ENCODE results near the gene AP2M1.
"Not testable (repeated sequence)": the region's sequence is repeated elsewhere in the genome, so short reads cannot be mapped to it uniquely, and the experiment has no call there.

AP2M1 gene

DNA sequence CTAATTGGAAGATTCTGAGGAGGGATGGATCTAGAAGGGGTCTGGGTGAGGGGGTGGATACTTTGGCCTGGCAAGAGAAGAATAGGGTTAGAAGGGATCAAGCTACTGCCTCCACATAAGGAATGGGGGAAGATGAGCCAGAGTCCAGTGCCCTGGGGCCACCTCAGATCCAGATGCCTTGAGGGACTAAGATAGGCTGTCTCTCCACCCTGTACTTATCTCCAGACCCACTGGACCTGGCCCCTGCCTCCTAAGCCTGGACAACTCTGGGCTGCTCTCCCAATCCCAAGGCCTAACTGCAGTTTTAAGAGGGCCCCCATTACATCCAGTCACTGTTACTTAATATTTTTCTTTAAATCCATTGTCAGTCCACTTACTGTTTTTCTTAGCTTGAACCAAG is 17.4 kb upstream of the AP2M1 start:
- no peak for DNase-seq (ENCODE audit: low read depth in 2 of 2)

DNA sequence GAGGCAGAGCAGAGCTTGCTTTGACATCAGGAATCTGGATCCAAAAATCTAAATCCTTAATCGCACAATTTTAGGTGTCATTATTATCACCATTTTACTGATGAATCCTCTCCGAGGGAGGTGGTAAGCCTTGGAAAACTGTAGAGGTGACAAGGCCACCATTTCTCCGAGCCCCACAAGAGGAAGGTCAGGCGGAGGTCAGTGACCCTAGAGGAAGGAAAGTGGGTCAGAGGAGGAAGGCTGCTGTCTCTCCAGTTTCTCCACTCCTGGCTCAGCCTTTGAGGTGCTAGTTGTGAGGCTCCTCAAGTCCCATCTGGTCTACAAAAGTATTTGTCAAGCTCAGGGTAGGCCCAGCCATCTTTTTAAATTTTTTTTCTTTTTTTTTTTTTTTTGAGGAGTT is 16.3 kb upstream of the AP2M1 start:
- no peak for DNase-seq (ENCODE audit: low read depth in 2 of 2)

DNA sequence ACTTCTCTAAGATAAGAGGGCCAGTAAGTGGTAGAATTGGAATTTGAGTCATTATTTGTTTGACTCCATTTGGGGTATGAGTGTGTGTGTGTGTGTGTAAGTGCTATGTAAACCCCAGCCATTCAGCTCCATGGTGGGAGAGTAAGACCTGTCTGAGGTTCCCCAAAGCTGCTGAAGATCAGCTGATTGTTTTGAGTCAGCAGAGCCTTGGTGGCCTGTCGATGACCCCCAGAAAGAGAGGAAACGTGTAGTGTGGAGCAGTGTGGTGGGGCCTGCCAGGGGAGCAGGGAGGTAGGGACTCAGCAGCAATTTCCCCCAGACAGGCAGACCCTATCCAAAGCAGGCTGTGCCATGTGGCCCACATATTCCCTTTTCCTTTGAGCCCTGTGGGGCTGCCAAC is 14.2 kb upstream of the AP2M1 start:
- DNase-seq (ENCODE audit: low read depth in 2 of 2) = no peak

DNA sequence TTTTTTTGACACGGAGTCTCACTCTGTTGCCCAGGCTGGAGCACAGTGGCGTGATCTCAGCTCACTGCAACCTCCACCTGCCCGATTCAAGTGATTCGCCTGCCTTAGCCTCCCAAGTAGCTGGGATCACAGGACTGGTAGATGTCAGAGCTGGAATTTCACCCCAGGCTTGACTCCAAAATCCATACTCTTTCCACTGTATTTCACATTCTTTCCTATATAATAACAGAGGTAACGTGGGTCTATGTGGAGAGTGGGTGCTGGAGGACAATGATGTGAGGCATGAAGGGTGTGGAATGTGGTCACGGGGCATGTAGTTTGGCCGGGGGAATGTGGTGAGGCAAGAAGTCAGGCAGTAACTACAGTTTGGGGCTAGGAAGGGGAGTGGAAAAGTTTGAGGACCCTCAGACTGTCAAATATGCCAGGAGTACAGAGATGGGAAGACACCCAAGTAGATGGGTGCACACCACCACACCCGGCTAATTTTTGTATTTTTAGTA is 12.0 kb upstream of the AP2M1 start:
- not testable (repeated sequence) for DNase-seq (ENCODE audit: low read depth in 2 of 2)

DNA sequence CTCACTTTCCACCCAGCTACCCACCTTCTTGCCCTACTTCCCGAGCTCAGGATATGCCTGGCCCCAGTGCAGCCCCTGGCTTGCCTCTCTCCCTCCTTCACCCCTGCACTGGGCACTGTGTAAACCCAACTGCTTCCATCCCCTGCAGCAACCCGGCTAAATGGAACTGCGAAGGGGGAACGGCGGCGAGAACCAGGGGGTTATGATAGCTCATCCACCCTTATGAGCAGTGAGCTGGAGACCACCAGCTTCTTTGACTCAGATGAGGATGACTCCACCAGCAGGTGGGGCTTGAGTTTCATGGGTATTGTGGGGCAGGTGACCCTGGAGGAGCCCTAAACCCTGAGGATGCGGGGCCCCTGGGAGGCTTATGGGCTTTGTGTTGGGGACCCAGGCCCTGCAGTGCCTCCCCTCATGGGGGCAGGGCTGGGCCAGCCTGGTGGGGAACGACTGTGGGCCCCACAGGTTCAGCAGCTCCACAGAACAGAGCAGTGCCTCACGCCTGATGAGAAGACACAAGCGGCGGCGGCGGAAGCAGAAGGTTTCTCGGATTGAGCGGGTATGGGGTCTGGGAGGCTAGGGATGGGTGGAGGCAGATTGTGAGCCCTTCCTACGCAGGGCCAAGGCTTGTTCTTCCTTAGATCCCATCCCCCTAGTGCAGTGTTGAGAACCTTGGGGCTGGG is 9.9 kb upstream of the AP2M1 start:
- DNase-seq (ENCODE audit: low read depth in 2 of 2) = no peak

DNA sequence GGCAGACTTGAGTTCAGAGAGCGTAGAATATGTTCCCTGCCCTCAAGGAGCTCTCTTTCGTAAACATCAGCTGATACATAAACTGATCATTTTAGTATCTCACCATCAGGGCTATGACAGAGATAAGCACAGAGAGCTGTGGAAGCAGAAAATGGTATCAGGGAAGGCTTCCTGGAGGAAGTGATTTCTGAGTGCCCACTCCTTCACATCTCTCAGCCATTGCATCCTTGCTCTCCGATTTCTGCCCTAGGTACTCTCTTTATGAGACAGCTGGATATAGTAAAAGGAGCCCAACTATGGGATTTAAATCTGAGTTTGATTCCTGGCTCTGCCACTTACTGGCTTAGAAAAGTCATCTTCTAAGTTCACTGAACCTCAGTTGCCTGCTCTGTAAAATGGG is 9.1 kb upstream of the AP2M1 start:
- no peak for DNase-seq (ENCODE audit: low read depth in 2 of 2)

DNA sequence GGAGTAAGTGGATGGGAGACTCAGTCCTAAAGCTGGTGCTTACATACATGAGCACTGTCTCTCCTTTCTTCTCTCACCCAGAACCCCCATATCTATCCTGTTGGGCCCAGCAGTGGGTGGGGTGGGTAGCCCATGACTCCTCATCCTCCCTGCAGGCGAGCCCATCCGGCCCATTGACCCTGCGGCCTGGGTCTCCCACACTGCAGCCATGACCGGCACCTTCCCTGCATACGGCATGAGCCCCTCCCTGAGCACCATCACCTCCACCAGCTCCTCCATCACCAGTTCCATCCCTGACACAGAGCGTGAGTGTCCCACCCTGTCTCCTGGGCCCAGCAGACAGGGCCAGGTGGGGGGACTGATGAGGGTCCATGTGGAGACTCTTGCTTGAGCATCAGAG is 8.0 kb upstream of the AP2M1 start:
- no peak for DNase-seq (ENCODE audit: low read depth in 2 of 2)

DNA sequence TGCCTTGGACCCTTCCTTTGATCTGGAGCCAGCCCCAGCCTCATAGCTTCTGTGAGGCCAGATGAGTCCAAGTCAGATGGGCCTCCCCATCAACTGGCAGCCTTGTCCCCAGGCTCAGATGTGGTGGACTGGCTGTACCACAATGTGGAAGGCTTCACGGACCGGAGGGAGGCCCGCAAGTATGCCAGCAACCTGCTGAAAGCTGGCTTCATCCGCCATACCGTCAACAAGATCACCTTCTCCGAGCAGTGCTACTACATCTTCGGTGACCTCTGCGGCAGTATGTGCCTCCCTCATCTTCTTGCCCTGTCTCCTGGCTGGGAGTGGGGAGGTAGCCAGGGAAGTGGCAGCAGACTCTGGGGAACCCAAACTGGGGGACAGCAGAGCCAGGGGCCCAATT is 6.9 kb upstream of the AP2M1 start:
- no peak for DNase-seq (ENCODE audit: low read depth in 2 of 2)

DNA sequence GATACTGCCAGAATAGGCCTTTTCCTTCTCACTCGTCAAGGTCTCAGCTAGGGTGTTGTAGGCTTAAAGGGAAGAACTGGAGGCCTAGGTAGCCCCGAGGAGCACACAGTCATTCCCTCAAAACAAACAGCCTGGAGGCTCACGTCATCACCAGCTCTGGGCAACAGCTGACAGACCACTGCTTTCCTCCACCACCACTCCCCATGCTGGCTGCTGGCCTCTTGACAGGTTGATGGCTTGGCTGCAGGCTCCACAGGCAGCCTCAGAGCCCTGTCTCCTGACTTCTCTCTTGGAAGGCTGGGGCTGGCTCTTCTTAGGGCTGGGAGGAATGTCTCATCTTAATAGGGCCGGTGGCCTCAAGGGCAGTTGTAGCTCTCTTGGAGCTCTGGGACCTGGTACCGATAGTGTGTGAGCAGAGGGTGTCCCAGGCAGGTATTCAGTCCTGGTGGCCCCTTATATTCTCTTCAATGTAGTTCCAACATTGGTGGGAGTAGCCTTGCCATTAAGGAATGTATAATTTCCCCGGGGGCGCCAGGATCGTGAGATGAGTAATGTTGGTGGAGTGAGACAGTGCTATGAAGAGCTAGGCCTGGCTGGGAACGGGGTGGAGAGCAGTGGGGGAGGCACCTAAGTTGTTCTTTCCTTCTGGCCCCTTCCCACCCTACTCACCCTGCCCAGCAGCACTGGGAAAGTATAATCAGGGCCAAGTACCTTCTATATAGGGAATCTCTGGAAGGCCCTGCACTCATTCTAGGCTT is 6.1 kb upstream of the AP2M1 start:
- DNase-seq (ENCODE audit: low read depth in 2 of 2) = no peak

DNA sequence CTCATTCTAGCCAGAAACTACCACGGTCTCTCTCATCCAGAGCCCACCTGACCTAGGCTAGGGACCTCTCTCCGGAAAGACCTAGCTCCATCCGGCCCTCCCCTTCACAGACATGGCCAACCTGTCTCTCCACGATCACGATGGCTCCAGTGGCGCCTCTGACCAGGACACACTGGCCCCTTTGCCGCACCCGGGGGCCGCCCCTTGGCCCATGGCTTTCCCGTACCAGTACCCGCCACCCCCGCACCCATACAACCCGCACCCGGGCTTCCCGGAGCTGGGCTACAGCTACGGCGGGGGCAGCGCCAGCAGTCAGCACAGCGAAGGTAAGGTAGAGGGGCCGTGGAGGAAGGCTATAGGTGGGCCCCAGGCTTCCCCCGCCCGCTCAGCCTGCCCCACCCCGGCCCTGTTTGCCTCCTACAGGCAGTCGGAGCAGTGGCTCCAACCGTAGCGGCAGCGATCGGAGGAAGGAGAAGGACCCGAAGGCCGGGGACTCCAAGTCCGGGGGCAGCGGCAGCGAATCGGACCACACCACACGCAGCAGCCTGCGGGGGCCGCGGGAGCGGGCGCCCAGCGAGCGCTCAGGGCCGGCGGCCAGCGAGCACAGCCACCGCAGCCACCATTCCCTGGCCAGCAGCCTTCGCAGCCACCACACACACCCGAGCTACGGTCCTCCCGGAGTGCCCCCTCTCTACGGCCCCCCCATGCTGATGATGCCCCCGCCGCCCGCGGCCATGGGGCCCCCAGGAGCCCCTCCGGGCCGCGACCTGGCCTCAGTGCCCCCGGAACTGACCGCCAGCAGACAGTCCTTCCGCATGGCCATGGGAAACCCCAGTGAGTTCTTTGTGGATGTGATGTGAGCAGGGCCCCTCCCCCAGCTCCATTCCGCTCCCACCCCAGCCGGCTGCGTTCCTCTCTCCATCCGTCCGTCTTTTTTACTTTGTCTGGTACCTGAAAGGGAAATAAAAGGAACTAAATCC is 4.5 kb upstream of the AP2M1 start:
- no peak for DNase-seq (ENCODE audit: low read depth in 2 of 2)

DNA sequence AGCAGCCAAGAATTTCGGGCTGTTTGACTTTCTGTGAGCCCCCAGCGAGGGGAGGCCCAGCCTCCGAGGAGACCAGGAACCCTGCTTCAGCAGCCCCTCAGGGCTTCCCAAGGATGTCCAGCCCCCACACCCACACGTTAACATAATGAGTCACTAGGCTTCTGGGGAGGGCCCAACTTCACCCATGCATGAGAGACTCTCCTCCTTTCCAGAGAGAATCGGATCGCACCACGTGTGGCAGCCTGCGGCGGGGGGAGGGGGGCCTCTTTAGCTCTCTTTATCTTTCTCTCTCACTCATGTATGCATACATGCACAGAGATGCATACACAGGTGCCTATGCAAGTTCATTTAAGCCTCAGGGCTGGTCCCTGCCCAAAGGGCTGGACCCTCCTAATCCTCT is 3.1 kb upstream of the AP2M1 start:
- DNase-seq (ENCODE audit: low read depth in 2 of 2) = no peak

DNA sequence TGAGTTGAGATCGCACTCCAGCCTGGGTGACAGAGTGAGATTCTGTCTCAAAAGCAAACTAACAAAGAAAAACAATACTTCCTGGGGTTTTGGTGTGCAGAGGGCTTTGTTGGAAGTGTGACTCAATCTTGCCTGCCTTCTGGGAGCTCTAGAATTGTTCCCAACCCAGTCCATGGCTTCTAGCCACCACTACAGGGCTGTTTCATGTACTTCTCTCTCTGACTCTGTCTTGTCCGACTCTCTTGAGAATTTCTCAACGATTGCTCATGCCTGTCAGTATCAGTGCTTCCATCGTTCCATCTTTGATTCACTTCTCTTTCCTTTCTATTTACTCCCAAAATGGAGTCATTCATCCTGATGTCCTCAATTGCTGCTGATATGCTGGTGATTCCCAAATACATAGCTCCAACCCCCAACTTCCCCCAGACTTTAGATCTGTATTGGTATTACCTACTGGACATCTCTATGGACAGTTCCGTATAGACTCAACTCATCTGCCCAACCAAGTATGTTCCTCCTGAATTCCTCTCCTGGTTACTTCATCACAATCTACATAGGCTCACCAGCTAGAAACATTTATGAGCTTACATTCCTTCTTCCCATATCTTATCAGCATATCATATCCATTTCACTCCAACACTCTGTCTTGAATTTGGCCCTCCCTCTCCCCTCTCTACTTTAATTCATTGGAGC is 1.8 kb upstream of the AP2M1 start:
- DNase-seq (ENCODE audit: low read depth in 2 of 2) = no peak

DNA sequence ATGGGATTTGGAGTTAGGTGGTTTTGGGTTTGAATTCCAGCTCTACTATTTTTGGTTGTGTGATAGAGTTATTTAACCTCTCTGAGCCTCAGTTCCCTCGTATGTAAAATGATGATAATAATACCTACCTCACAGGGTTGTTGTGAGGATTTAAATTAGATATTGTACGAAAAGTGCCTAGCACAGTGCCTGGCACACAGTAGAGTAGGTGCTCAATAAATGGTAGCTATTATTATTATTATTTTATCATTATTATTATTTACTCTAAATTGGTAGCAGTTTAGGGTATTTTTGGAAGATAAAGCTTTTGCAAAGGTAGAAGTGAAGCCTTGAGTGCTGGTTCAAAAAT is 1.3 kb upstream of the AP2M1 start:
- DNase-seq (ENCODE audit: low read depth in 2 of 2) = no peak

DNA sequence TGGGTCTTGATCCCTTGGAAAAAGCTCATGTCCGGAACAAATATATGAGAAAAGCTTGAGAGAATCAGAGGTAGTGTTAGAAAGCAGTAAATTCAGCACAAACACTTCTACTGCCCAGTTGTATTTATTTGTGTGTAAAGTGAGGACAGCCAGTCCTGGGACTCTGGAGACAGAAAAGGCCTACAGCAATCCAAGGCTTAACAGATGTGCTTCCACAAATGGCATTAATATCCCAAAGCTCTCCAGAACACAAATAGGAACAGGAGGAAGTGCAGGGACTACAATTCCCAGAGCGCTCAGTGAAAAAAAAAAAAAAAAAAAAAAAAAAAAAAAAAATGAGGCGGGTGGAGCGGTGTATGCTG is 390 bp upstream of the AP2M1 start:
- no peak for DNase-seq (ENCODE audit: low read depth in 2 of 2)

DNA sequence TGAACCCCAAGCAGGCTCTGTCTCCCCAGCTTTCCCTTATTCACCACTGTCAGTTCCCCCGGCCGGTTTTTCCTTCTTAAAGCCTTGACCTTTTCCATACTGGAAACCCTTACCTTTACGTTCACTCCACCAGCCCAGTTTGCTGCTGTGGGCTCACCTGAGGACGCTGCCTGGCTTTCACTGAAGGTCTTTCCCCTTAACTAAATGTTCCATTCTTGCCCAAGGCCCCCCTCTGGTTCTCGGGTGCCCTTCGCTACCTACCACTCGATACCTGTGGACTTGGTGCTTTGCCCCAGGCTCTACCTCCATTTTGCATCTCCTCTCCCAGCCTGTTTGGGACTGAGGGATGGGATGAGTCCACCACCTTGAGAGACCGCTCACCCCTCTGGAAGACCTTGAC is 851 bp downstream of the AP2M1 start:
- DNase-seq (ENCODE audit: low read depth in 2 of 2) = no peak

DNA sequence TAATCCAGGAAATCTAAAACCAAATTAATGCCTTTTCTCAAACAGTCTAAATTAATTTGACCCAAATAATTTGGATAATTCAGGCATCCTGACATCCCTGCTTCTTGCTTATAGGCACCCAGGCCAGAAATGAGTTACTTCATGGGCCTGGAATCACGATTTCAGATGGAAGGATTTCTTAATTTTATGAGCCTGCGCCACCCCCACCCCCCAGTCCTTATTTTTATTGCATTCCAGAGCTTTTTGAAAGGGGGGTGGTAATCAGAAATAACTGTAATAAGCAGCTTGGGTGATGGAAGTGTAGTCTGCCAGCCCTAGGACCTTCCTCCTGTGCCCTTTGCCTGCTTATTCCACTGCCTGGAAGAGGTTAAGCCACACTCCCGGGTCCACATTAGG is 1.3 kb downstream of the AP2M1 start:
- no peak for DNase-seq (ENCODE audit: low read depth in 2 of 2)

DNA sequence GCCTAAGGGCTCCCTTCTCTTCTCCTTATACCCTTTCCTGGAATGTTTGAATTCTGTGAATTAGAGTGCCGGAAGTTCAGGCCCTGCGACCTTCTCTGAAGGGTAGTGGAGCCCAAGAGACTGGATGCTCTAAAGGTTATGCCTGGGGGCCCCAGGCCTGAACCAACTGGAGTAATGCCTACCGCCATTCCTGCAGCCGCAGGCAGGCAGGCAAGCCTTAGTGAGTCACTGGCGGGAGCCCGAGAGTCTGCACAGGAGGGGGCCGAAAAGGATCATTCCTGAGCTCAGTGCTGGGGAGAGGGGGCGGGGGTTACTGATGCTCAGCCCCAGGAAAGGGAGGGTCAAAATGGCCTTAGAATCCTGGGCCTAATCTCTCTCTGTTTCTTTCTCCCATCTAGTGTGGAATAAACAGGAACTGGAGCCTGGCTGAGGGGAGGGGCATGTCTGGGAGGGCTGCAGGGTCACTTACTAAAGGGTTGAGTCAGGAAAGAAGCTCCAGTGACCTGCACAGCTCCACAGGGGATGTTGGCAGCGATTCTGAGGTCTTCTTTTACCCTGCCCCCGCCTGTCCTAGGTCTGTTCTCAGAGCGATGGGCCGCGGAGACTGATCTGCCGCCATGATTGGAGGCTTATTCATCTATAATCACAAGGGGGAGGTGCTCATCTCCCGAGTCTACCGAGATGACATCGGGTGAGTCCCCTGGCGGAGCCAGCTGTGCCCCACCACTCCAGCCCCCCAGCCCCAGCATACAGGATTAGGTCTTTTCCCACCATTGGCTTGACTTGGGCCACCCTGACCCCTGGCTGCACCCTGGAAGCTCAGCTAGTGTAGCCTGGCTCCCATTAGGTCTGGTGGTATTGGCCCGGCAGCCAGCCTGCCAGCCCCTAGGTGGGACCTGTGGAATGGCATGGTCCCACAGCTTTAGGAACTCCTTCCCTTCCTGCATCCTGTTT is 2.0 kb downstream of the AP2M1 start:
- DNase-seq (ENCODE audit: low read depth in 2 of 2) = no peak

DNA sequence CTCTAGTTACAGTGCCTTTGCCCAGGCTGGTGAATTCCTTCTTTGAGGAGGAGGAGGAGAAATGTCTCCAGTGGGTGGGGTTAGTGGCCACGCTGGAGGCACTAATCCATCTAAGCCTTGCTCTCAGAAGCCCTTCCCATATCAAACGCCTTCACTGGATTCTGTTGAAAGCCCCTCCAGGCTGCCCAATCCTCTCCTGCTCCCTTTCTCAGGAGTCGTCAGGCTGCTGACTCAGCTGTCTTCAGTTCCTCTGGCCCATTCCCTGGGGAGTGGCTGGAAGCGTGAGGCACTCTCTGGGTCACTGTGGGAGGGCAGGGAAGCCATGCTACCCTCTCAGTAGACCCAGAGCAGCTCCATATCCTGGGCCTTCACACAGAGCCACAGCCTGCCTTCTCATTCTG is 2.7 kb downstream of the AP2M1 start:
- DNase-seq (ENCODE audit: low read depth in 2 of 2) = no peak

DNA sequence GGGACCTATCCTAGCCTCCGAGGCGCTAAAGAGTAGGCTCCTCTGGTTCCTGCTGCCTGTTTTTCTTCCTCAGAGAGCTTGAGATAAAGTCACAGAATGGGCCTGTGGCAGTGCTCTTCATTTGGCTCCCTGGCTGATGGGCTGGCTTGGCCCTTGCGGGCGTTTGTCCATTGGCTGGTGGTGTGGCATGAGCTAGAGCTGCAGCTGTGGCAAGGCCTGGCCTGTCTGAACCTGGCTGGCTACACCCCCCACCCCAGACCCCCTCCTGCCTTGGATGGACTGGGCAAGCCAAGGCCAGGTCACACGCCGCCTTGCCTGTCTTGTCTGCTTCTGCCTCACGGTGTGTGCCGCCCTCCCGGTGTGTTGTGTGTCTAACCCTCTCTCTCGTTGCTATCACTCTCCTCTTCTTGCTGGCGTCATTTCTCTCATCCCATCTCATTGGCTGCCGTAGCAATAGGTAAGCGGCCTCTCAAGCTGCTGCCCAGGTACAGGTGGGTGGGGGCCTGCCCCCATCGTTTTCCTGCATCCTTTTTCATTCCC is 3.2 kb downstream of the AP2M1 start:
- DNase-seq (ENCODE audit: low read depth in 2 of 2) = no peak

DNA sequence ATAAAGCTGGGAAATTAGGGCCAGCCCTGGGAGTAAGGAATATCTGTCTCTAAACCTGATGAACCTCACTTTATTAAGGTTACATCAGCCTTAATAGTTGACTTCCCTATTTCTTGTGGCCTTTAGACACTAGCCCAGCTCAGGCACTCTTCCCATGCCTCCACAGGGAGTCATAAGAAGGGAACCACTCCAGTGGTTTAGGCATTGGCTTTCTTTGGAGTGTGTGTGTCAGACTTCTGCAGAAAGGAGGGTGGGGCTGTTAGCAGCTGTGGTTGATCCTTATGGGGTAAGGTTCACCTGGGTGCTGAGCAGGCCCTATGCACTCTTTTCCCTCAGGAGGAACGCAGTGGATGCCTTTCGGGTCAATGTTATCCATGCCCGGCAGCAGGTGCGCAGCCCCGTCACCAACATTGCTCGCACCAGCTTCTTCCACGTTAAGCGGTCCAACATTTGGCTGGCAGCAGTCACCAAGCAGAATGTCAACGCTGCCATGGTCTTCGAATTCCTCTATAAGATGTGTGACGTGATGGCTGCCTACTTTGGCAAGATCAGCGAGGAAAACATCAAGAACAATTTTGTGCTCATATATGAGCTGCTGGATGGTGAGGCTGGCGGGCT is 4.0 kb downstream of the AP2M1 start:
- DNase-seq (ENCODE audit: low read depth in 2 of 2) = no peak

All from stimulated activated CD8-positive, alpha-beta memory T cell treated with anti-CD3 and anti-CD28 coated beads, Interleukin-7, amount 100 ng/mL, for 1 hour (primary cell).